Measurements from ENCODE around the gene VSIG2. TPM values are rescaled to one million over a fixed set of nuclear protein-coding genes. Genes with fewer than 3 reads are reported as not detected.
A peak's percentile ranks its signal among the peaks of the same experiment; 100 is the strongest.

The VSIG2 gene
- total and polyA plus RNA-seq, 2 experiments from 2014 or later, result 22.9 to 34.3 TPM

DNA sequence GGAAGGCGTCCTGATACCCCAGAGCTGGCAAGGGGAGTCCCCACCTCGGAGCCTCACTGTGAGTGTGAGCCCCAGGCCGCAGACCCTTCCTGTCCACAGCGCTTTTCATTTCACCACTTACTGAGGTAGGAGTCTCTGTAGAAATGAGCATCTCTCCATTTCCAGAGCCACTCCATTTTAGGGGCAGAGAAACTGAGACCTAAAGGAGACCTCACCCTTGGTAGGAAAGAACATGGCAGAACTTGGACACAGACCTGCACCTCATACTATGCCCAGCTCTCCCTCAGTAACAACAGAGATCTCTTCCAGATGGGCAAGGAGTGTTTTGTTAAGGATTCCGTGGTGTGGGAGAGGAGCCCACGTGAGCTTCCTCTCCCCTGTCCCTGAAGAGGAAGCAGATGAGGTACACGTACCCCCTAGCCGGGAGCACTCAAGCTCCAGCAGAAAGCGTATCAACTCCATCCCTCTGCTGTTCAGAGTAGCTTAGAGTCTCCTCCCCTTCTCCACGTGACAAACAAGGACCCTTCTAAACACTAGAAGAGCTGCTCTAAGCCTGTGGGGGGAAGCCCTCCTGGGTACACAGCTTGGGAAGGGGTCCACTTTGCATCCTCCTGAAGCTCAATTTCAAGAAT, 532 bp upstream of the VSIG2 start:
- H3K36me3 ChIP-seq (replicated peaks; ENCODE audit: insufficient read depth, low read depth), result no peaks in the 10 kb centered on the region
- peaks cover 66% of the 10 kb centered on the region for H3K27me3 ChIP-seq
- H2AFZ ChIP-seq, result no peak overlapping the region
- TF ChIP-seq, protein P1, sequence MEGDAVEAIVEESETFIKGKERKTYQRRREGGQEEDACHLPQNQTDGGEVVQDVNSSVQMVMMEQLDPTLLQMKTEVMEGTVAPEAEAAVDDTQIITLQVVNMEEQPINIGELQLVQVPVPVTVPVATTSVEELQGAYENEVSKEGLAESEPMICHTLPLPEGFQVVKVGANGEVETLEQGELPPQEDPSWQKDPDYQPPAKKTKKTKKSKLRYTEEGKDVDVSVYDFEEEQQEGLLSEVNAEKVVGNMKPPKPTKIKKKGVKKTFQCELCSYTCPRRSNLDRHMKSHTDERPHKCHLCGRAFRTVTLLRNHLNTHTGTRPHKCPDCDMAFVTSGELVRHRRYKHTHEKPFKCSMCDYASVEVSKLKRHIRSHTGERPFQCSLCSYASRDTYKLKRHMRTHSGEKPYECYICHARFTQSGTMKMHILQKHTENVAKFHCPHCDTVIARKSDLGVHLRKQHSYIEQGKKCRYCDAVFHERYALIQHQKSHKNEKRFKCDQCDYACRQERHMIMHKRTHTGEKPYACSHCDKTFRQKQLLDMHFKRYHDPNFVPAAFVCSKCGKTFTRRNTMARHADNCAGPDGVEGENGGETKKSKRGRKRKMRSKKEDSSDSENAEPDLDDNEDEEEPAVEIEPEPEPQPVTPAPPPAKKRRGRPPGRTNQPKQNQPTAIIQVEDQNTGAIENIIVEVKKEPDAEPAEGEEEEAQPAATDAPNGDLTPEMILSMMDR (IDR thresholded peaks at IDR 0.05; ENCODE audit: poor library complexity), result no peak
- TF ChIP-seq EZH2 (IDR thresholded peaks at IDR 0.05; ENCODE audit: borderline replicate concordance) (no peak), EZH2phosphoT487 (IDR thresholded peaks at IDR 0.05; ENCODE audit: low read depth, severe bottlenecking, unreplicated experiment) (no peak)
- no peaks in the 10 kb centered on the region for H4K20me1 ChIP-seq (ENCODE audit: insufficient read depth, poor library complexity, severe bottlenecking)
- H3K4me3 ChIP-seq, result no peak overlapping the region
- H3K4me2 ChIP-seq, result peak overlapping the region; percentile 62
- H3K9me3 ChIP-seq (ENCODE audit: low read depth), result no peaks in the 10 kb centered on the region
- 64% methylated on average over 10 of the region's 10 CpGs for WGBS (ENCODE audit: low lambda C conversion rate, missing lambda C conversion rate)
- DNase-seq (ENCODE audit: low spot score), result no peak
- H3K9me2 ChIP-seq (replicated peaks; ENCODE audit: insufficient read depth), result no peaks in the 10 kb centered on the region
- peaks cover 7% of the 10 kb centered on the region for H3K4me1 ChIP-seq (ENCODE audit: insufficient read depth)
- no peak overlapping the region for H3K27ac ChIP-seq
- H3K79me2 ChIP-seq, result no peaks in the 10 kb centered on the region

GRCh38 chr11:124751391-124751740, 689 bp downstream of the VSIG2 start:
- TF ChIP-seq, protein P1 (IDR thresholded peaks at IDR 0.05; ENCODE audit: poor library complexity), result no peak
- no peak for TF ChIP-seq EZH2 (IDR thresholded peaks at IDR 0.05; ENCODE audit: borderline replicate concordance)
- no peak for TF ChIP-seq EZH2phosphoT487 (IDR thresholded peaks at IDR 0.05; ENCODE audit: low read depth, severe bottlenecking, unreplicated experiment)
- H2AFZ ChIP-seq, result no peak overlapping the region
- H3K27ac ChIP-seq, result no peak overlapping the region
- H3K4me3 ChIP-seq, result no peak overlapping the region
- no peaks in the 10 kb centered on the region for H3K9me2 ChIP-seq (replicated peaks; ENCODE audit: insufficient read depth)
- WGBS (ENCODE audit: low lambda C conversion rate, missing lambda C conversion rate), result 74% methylated on average over 11 of the region's 11 CpGs
- no peaks in the 10 kb centered on the region for H3K9me3 ChIP-seq (ENCODE audit: low read depth)
- no peaks in the 10 kb centered on the region for H3K79me2 ChIP-seq
- peaks cover 7% of the 10 kb centered on the region for H3K4me1 ChIP-seq (ENCODE audit: insufficient read depth)
- no peaks in the 10 kb centered on the region for H3K36me3 ChIP-seq (replicated peaks; ENCODE audit: insufficient read depth, low read depth)
- H3K27me3 ChIP-seq, result peaks cover 66% of the 10 kb centered on the region
- H4K20me1 ChIP-seq (ENCODE audit: insufficient read depth, poor library complexity, severe bottlenecking), result no peaks in the 10 kb centered on the region
- no peak for DNase-seq (ENCODE audit: low spot score)
- H3K4me2 ChIP-seq, result peak overlapping the region; percentile 62

- Histone ChIP-seq H3K4me3 (no peak overlapping the region), H3K4me1 (ENCODE audit: insufficient read depth) (peaks cover 7% of the 10 kb centered on the region), H3K79me2 (no peaks in the 10 kb centered on the region), H3K9me3 (ENCODE audit: low read depth) (no peaks in the 10 kb centered on the region), H2AFZ (no peak overlapping the region), H3K4me2 (no peak overlapping the region), H3K9me2 (replicated peaks; ENCODE audit: insufficient read depth) (no peaks in the 10 kb centered on the region), H4K20me1 (ENCODE audit: insufficient read depth, poor library complexity, severe bottlenecking) (no peaks in the 10 kb centered on the region), H3K27ac (no peak overlapping the region), H3K27me3 (peaks cover 73% of the 10 kb centered on the region), H3K36me3 (replicated peaks; ENCODE audit: insufficient read depth, low read depth) (no peaks in the 10 kb centered on the region)
- TF ChIP-seq EZH2 (IDR thresholded peaks at IDR 0.05; ENCODE audit: borderline replicate concordance), result no peak
- TF ChIP-seq, protein P1 (IDR thresholded peaks at IDR 0.05; ENCODE audit: poor library complexity), result no peak
- no peak for TF ChIP-seq EZH2phosphoT487 (IDR thresholded peaks at IDR 0.05; ENCODE audit: low read depth, severe bottlenecking, unreplicated experiment)
- DNase-seq (ENCODE audit: low spot score), result no peak
- 96% methylated on average over 1 of the region's 1 CpG for WGBS (ENCODE audit: low lambda C conversion rate, missing lambda C conversion rate)
Measured at GRCh38 chr11:124749912-124750311, 2.1 kb downstream of the VSIG2 start.

Measured in hepatocyte (in vitro differentiated cells).